GM19035 (cell line): ENCODE data around the gene PPP1R14D.
A peak's percentile ranks its signal among the peaks of the same experiment; 100 is the strongest.
"Not testable (repeated sequence)": the region's sequence is repeated elsewhere in the genome, so short reads cannot be mapped to it uniquely, and the experiment has no call there.

ENCODE experiments used
- ATAC-seq: cut with Tn5 transposase; IDR thresholded peaks from one replicate; pipeline ENCODE4 v1.9.1; 2021; ENCODE audit not compliant: unreplicated experiment

Gene PPP1R14D, protein sequence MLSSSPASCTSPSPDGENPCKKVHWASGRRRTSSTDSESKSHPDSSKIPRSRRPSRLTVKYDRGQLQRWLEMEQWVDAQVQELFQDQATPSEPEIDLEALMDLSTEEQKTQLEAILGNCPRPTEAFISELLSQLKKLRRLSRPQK

GRCh38 chr15:40828447-40829036, at the start of gene PPP1R14D:
PPP1R14D (minus strand) TSS chr15:40828708; CDS start chr15:40828641, 67 bp downstream.
- no peak for ATAC-seq

DNA sequence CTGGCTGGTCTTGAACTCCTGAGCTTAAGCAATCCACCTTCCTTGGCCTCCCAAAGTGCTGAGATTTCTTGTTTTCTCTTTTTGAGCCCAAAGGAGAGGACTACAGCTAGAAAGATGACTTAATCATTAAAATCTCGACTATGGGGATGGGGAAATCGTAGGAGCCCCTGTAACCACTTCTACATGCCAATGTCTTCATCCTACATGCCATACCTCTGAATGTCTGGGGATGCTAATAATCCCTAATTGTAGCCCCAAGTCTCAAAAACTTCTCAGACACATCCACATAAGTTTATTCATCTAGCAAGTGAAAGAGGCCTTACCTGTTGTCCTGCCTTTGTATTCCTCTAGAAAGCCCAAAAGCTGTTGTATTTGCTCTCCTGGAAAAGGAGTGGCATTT, 49.2 kb upstream of the PPP1R14D start:
- ATAC-seq, result no peak

DNA sequence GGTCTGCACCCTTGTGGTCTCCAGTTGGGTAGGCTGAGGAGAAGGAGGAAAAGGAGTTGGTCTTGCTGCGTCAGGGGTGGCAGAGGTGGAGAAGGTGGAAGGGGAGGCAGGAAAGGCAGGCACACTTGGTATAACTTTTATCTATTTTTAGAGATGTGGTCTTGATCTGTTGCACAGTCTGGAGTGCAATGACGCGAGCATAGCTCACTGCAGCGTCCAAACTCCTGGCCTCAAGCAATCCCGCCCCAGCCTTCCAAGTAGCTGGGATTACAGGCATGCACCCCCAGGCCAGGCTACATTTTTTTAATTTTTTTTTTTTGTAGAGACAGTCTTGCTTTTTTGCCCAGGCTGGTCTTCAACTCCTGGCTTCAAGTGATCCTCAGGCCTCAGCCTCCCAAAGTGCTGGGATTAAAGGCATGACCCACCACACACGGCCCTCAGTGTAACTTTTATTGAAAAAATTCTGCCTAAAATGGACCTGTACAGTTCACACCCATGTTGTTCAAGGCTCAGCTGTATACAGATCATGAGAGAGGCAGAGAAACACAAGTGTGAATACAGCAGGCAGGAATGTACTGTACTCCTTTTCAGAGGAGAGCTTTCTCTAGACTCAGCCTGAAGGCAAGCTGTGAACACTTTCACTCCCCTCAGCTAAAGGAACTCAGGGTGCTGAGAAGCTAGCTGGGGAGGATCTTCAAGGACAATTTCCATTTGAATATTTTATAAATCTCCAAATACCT, 47.7 kb upstream of the PPP1R14D start:
- ATAC-seq, result no peak

DNA sequence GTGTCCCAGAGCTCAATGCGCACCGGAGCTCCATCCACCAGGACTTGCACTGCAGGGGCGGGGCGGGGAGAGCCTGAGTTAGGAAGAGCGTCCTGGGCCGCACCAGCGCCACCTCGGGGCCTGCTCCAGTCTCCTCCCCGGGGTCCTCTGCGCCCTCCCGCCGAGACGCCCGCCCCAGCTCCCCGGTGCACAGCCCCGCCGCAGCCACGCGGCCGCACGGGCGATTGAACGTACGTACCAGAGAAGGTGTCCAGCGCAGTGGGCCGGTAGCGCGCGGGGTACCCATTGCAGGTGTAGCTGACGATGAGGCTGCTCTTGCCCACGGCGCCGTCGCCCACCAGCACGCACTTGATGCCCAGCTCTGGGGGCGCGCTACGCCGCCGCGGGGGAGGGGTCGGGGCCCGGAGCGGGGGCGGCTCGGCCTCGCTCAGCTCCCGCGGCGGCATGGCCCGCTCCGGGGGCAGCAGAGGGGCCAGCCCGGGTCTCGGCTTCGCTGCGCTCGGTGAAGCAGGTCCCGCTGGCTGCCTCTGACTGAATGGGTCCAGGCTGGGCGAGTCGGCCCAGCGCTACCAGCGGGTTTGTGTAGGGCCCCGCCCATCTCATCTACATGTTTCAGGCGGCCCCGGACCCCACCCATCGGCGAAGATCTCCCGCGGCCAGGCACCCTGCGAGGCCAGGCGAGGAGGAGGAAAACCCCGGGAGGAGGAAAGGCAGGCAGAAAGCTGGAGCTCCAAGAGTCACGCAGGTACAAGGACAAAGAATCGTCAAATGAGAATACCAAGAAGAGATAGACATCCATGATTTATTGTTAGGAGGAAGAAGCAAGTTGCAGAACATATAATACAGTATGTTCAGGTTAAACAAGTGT, 45.4 kb upstream of the PPP1R14D start, which contains the start of gene RHOV:
Gene RHOV, minus strand, starts transcription at position 541 of the 868 bp plus-strand sequence. Its CDS starts 95 bp downstream, at position 446.
- ATAC-seq, result peak; percentile 62

DNA sequence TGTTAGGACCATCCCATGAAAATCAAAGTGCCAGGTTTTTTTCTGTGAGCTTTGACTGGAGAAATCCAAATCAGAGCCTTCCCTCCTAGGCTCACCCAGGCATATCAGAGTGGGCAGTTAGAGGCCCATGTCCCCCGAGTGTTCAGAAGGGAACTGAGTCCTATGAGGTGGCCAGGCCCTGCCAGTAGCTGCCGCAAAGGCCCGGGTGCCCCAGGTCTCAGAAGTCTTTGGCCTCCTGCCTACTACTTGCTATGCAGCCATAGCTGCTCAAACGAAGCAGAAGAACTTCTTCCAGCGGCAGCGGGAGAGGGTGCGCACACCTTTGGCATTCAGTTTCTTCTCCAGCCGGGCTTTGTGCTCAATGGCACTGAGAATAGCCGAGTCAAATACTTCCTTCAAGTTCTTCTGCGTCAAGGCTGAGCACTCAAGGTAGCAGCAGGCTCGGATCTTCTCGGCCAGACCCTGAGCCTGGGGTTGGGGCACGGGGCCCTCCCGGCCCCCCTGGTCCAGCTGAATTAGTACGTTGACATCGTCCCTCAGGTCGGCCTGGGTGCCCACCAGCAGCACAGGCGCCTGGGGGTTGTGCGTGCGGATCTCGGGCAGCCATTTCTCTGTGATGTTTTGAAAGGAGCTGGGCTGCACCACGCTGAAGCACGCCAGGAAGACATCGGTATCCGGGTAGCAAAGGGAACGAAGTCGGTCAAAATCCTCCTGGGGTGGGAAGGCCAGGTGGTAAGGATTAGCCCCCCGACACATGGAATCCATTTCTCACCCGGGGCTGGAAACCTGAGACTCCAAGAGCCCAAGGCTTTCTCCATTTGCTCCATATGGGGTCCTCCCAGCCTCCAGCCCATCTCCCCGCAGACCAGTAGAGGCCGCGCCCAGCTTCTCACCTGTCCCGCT, 44.5 kb upstream of the PPP1R14D start:
- ATAC-seq, result no peak

DNA sequence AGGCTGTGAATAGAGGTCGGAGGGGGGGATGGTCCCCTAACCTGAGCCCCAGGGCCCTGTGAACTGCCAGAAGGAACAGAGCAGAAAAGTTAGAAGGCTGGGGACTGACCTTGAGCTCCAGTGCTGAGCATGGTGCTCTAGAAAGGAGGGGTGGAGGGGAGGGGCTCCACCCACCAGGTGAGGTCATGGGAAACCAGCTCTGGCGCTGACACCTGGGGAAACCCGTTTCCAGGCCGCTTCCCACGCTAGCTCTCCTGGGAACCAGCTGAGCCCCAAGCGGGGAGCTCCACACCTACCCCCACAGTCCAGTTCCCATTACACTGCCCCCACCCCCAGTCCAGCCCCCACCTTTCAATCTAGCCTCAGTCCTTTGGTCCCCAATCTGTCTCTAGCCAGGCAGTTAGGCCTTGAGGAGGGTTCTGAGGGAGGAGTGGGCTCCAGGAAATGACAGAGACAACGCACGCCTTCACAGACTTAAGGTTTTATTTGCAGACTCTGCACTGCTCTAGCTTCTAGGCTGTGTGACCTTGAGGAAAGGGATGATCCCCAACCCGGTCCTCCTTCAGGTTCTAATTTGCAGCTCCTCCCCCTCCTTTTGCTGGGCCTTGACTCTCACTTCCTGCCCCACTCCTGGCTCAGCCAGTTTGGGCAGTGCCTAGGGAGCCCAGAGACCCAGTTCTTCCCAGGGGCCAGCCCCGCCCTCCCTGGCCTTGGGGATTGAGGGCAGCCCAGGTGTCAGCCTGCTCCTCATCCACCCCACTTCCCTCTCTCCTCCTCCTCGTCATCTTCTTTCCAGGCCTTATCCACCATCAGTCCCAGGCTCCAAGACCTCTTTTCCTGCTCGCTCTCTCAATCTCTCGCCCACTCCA, 43.5 kb upstream of the PPP1R14D start:
- peak; percentile 51 for ATAC-seq

DNA sequence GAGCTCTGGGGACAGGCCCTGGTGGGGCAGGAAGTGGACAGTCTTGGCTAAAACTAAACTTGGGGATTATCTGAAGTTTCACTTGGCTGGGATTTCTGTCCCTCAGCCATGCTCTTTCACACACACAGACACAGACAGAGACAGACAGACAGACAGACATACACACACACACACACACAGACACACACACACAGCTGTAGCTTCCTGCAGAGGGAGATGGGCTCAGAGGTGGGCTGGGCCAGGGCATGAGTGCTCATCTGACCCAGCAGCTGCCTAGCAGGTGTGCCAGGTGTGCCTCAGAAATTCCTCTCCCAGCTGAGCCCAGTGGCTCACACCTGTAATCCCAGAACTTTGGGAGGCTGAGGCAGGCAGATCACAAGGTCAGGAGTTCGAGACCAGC, 42.2 kb upstream of the PPP1R14D start:
- ATAC-seq, result no peak

GRCh38 chr15:40869686-40870085, 41.2 kb upstream of the PPP1R14D start:
- no peak for ATAC-seq

- ATAC-seq, result no peak
These were observed 38.7 kb upstream of the PPP1R14D start for GRCh38 chr15:40867199-40867598.

GRCh38 chr15:40863660-40864270, 35.3 kb upstream of the PPP1R14D start:
- ATAC-seq, result no peak

GRCh38 chr15:40861147-40861546, 32.6 kb upstream of the PPP1R14D start:
- ATAC-seq, result not testable (repeated sequence)

- no peak for ATAC-seq
These were observed 30.8 kb upstream of the PPP1R14D start for GRCh38 chr15:40859206-40859851.

DNA sequence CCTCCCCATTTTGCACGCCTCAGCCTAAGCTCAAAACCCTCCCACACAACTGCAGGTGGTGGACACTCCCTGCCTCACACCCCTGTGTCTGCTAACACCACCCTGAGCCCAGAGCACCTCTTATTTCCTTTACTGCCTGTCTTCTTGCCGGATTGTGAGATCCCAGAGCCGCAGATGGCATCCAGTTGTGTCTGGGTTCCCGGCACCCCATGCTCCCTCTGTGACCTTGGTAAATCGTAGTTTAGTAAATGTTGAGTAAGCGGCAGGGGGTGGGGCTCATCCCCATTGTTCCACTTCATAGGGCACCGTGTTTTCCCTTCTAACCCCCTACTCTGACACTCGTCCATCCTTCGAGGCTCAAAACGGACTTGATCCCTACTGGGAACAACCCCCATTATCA, 30.2 kb upstream of the PPP1R14D start:
- ATAC-seq, result no peak

DNA sequence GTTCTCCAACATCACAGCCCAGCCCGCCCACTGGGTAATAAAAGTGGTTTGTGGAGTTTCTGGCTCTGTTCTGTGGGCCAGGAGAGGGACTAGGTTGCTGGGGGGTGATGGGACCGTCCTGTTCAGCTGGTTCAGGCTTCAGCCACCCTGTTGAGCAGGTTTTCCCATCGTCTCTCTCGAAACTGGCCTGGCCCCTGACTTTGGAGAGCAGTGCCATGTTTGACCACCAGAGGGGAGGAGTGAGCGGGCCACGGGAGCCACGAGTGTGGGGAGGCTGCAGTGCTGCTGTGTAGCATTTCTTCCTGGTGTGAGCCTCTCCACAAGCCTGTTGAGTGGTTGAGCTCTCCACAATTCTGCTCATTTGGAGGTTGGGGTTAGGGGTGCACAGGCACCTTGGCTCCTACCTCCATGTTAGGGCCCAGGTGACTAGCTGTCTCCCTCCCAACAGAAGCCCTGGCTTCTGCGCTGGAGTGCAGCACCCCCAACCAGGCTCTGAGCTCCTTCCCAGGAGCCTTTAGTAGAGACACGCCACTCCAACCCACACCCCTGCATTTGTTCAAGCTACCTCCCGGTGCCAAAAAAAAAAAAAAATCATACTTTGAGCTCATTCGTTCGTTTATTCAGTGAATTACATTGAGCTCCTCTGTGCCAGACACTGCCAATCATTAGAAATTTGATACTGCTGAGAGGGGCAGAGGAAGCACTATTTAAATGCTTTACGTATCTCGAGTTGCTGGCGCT, 29.3 kb upstream of the PPP1R14D start:
- ATAC-seq, result peak; percentile 81

DNA sequence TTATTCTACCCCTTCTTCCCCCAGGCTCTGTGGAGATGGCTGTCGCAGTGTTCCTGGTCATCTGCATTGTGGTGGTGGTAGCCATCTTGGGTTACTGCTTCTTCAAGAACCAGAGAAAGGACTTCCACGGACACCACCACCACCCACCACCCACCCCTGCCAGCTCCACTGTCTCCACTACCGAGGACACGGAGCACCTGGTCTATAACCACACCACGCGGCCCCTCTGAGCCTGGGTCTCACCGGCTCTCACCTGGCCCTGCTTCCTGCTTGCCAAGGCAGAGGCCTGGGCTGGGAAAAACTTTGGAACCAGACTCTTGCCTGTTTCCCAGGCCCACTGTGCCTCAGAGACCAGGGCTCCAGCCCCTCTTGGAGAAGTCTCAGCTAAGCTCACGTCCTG, 28.2 kb upstream of the PPP1R14D start:
- ATAC-seq, result no peak

DNA sequence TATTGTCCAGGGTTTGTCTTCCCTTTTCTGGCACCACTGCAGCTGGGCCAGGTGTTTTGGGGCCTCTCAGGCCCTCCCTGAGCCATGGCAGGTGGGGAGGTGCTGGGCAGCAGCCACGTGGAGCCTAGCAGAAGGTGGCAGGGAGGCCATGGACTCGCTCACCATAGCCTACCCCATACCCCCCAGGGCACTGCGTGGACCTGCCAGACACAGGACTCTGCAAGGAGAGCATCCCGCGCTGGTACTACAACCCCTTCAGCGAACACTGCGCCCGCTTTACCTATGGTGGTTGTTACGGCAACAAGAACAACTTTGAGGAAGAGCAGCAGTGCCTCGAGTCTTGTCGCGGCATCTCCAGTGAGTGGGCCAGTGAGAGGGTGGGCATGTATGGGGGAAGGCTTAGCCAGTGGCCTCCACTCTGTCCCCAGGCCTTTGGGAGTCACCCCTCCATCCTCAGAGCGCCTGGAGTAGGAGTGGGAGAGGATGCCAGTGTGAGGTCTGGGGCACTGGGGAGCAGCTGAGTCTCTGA, 27.3 kb upstream of the PPP1R14D start:
- ATAC-seq, result no peak

- ATAC-seq, result no peak
These were observed 25.7 kb upstream of the PPP1R14D start for GRCh38 chr15:40854161-40854560.
